Astrocyte of the spinal cord (primary cell): ENCODE measurements around the gene PRDM12.

Experiments used
- DNase-seq: peaks from one replicate; pipeline ENCODE4 v3.0.0; 2011; ENCODE audit warnings: low read depth, low spot score
- H3K4me3 ChIP-seq: 2 replicates; pipeline ENCODE4 v1.5.1; 2011; ENCODE audit warnings: low read depth, mild to moderate bottlenecking, low read length, moderate library complexity
- in situ Hi-C: cut with HindIII; loops from 2 replicates; pipeline ENCODE4 v1.10.0; 2017; ENCODE audit warnings: low sequenced_read_pairs
- TF ChIP-seq, protein P1 (sequence below): IDR thresholded peaks from 2 replicates; pipeline ENCODE4 v1.5.1; 2012; ENCODE audit warnings: low read depth, mild to moderate bottlenecking, low read length, inconsistent platforms

The PRDM12 gene

DNA sequence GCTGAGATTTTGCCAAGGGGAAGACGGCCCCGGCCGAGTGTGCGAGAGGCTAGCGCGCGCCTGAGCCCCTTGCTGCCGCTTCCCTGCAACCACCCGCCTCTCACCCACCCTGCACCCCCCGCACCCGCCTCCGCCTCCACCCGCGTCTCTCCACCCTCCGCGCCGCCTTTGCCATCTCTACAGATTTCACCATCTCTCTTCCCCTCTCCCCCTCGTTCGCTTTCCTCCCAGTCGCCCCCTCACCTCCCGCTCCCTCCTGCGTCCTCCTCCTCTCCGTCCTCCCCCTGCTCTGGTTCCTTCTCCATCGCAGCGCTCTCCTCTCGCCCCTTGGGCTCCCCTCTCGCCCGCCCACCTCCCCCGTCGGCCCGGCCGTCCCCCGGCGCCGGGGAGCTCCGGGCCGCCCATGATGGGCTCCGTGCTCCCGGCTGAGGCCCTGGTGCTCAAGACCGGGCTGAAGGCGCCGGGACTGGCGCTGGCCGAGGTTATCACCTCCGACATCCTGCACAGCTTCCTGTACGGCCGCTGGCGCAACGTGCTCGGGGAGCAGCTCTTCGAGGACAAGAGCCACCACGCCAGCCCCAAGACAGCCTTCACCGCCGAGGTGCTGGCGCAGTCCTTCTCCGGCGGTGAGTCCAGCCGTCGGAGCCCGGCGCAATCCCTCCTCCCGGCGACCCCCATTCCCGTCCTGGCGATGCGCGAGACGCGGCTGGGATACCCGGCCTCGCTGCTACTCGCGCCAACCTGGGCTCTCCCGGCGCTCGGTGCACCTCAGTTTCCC lies at the start of gene PRDM12:
PRDM12 (plus strand) TSS at position 344 of the 778 bp plus-strand sequence; CDS start at position 404, 60 bp downstream.
- TF ChIP-seq, protein P1, sequence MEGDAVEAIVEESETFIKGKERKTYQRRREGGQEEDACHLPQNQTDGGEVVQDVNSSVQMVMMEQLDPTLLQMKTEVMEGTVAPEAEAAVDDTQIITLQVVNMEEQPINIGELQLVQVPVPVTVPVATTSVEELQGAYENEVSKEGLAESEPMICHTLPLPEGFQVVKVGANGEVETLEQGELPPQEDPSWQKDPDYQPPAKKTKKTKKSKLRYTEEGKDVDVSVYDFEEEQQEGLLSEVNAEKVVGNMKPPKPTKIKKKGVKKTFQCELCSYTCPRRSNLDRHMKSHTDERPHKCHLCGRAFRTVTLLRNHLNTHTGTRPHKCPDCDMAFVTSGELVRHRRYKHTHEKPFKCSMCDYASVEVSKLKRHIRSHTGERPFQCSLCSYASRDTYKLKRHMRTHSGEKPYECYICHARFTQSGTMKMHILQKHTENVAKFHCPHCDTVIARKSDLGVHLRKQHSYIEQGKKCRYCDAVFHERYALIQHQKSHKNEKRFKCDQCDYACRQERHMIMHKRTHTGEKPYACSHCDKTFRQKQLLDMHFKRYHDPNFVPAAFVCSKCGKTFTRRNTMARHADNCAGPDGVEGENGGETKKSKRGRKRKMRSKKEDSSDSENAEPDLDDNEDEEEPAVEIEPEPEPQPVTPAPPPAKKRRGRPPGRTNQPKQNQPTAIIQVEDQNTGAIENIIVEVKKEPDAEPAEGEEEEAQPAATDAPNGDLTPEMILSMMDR, result no peak
- H3K4me3 ChIP-seq, result no peak within 1 kb of the TSS
- DNase-seq, result no peak
- in situ Hi-C loops, result no loop called here

GRCh38 chr9:130616451-130616850 lies 47.9 kb upstream of the PRDM12 start:
- in situ Hi-C loops, result no loop called here

DNA sequence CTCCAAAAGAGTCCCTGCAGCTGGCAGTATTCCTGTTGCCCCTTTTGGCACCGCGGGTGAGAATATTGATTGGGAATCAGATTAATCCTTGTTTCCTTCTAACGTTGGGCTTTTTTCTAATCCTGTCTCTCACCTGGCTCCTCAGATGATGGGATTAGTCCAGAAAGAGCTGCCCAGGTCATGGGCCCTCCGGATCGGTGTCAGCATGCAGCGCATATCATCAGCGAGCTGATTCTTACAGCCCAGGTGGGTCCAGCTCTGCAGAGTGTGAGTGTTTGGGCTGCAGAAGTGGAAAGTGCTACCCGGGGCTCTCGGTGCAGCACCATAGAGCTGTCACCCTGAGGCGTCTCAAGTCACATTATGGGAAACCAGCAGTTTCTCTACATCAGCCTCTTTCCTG lies 40.9 kb upstream of the PRDM12 start:
- TF ChIP-seq, protein P1, result no peak
- no peak for DNase-seq
- H3K4me3 ChIP-seq, result no peak overlapping the region
- in situ Hi-C loops, result no loop called here

More at GRCh38 chr9:130616451-130616850, 47.9 kb upstream of the PRDM12 start:
- no peak overlapping the region for H3K4me3 ChIP-seq
- TF ChIP-seq, protein P1, result no peak
- DNase-seq, result no peak

- in situ Hi-C loops, result no loop called here
- TF ChIP-seq, protein P1, result no peak
- no peak overlapping the region for H3K4me3 ChIP-seq
- no peak for DNase-seq
Observed at GRCh38 chr9:130624154-130624553, 40.2 kb upstream of the PRDM12 start.

DNA sequence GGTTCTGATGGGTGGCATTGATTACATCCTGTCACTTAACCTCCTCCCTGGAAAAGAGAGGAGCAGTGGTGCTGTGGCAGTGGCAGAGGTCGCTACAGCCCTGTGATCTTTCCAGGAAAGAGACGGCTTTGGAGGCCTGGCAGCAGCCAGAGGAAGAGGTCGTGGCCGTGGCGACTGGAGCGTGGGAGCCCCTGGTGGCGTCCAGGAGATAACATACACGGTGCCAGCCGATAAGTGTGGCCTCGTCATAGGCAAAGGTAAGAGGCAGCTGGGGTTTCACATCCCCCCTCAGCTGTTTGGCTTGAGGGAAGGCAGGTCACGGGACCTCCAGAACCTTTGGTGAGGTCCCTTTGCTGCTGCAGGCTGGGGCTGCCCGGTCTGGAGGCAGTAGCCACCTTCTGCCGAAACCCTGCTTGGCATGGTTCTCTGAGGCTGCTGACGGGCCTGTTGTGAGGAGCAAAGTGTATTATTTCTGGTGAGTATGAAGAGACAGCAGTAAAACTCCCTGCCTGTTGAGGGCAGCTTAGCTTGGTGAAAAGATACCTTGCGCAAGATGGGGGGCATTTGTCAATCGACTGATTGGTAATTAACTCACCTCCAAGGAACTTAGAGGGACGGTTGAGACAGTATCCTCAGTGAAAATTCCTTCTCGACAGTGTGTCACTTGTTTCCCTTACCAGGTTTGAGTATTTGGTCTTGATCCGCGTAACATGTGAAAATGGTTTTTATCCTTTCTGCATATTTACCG lies 38.0 kb upstream of the PRDM12 start:
- DNase-seq, result no peak
- in situ Hi-C loops, result no loop called here
- H3K4me3 ChIP-seq, result no peak overlapping the region
- TF ChIP-seq, protein P1, result no peak

GRCh38 chr9:130627051-130627450 lies 37.3 kb upstream of the PRDM12 start:
- in situ Hi-C loops, result no loop called here
- no peak for DNase-seq
- H3K4me3 ChIP-seq, result no peak overlapping the region
- TF ChIP-seq, protein P1, result no peak
